ENCODE measurements around the gene RAB8A. TPM values are rescaled to one million over a fixed set of nuclear protein-coding genes. Genes with fewer than 3 reads are reported as not detected.
A peak's percentile ranks its signal among the peaks of the same experiment; 100 is the strongest.

The RAB8A gene
- total RNA-seq, 2 donors from 2014 or later = 127 to 145 TPM

DNA sequence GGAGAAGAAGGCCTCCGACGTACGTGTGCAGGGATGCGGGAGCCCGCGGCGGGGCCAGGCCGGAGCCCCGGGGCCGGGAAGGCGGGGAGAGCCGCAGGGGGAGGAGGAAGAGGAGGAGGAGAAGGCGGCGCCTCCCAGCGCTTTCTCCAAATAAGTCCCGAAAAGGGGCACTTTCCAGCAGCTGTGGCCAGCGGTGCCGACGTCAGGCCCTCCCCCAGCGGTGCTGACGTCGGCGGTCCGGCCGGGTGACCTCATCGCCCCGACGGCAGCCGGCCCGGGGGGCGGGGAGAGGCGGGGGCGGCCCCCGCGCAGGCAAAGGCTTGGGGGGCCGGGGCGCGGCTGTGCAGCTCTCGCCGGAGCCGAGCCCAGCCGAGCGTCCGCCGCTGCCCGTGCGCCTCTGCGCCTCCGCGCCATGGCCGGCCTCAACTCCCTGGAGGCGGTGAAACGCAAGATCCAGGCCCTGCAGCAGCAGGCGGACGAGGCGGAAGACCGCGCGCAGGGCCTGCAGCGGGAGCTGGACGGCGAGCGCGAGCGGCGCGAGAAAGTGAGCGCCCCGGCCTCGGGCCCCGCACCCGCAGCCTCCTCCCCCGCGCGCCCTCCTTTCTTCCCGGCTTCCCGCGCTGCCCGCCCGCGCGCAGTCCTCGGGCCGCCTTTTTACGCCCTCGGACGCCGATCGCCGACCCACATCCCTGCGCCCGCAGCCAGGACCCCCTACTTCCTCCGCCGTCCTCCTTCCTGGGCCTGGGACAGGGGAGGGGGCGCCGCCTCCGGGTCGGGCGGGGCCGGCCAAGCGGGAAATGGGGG lies 35.3 kb upstream of the RAB8A start, which contains the start of gene TPM4:
TPM4 (plus strand) TSS at position 342 of the 804 bp plus-strand sequence; CDS start at position 413, 71 bp downstream.
- intact Hi-C loops (cut with DNase I) = no loop called here
- Histone ChIP-seq H3K36me3 (peaks cover 7% of the 10 kb centered on the region), H3K27ac (peak within 1 kb of the TSS; percentile 100), H3K9ac (ENCODE audit: low read depth in 2 of 2, low read length in 2 of 2) (peak within 1 kb of the TSS; percentile 98 to 100), H3K4me3 (peak within 1 kb of the TSS; percentile 92), H3K9me3 (no peaks in the 10 kb centered on the region), H3K27me3 (no peaks in the 10 kb centered on the region), H3K4me1 (peaks cover 26% of the 10 kb centered on the region)
- peak; percentile 91 for DNase-seq
- TF ChIP-seq, protein P1, sequence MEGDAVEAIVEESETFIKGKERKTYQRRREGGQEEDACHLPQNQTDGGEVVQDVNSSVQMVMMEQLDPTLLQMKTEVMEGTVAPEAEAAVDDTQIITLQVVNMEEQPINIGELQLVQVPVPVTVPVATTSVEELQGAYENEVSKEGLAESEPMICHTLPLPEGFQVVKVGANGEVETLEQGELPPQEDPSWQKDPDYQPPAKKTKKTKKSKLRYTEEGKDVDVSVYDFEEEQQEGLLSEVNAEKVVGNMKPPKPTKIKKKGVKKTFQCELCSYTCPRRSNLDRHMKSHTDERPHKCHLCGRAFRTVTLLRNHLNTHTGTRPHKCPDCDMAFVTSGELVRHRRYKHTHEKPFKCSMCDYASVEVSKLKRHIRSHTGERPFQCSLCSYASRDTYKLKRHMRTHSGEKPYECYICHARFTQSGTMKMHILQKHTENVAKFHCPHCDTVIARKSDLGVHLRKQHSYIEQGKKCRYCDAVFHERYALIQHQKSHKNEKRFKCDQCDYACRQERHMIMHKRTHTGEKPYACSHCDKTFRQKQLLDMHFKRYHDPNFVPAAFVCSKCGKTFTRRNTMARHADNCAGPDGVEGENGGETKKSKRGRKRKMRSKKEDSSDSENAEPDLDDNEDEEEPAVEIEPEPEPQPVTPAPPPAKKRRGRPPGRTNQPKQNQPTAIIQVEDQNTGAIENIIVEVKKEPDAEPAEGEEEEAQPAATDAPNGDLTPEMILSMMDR (IDR thresholded peaks at IDR 0.05) = no peak

DNA sequence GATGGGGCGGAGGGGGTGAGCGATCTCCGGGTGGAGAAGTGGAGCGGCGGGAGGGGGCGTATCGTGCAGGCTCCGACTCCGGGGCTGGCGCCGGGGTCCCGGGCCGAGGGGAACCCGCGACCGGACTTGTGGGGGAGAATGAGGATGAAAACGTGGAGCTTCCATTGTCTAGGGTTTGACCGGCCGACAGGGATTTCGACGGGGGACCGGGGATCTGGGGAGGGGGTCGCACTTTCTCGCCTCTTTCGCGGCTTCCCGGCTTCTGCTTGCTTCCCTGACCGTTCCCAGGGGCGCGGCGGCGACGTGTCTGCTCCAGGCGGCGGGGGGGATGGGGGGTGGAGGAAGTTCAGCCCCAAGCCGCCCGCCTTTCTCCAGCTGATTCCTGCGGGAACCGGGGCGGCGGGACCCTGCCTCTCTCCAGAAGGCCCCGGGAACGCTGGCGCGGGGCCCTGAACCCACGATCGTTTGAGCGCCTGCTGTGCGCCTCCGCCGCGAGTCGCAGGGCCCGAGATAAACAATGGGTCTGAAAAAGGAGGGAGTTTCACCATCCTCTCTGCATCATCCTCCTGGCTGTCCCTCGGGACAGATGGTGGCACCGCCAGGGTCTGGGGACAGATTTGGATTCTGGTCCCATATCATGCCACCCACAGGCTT lies 34.6 kb upstream of the RAB8A start:
- H3K27me3 ChIP-seq = no peaks in the 10 kb centered on the region
- H3K4me3 ChIP-seq = peak overlapping the region; percentile 92
- intact Hi-C loops (cut with DNase I) = no loop called here
- H3K4me1 ChIP-seq = peaks cover 19% of the 10 kb centered on the region
- H3K9me3 ChIP-seq = no peaks in the 10 kb centered on the region
- H3K27ac ChIP-seq = peak overlapping the region; percentile 100
- TF ChIP-seq, protein P1 (IDR thresholded peaks at IDR 0.05) = no peak
- peak overlapping the region; percentile 98 to 100 for H3K9ac ChIP-seq (ENCODE audit: low read depth in 2 of 2, low read length in 2 of 2)
- peak; percentile 78 for DNase-seq
- peaks cover 14% of the 10 kb centered on the region for H3K36me3 ChIP-seq

DNA sequence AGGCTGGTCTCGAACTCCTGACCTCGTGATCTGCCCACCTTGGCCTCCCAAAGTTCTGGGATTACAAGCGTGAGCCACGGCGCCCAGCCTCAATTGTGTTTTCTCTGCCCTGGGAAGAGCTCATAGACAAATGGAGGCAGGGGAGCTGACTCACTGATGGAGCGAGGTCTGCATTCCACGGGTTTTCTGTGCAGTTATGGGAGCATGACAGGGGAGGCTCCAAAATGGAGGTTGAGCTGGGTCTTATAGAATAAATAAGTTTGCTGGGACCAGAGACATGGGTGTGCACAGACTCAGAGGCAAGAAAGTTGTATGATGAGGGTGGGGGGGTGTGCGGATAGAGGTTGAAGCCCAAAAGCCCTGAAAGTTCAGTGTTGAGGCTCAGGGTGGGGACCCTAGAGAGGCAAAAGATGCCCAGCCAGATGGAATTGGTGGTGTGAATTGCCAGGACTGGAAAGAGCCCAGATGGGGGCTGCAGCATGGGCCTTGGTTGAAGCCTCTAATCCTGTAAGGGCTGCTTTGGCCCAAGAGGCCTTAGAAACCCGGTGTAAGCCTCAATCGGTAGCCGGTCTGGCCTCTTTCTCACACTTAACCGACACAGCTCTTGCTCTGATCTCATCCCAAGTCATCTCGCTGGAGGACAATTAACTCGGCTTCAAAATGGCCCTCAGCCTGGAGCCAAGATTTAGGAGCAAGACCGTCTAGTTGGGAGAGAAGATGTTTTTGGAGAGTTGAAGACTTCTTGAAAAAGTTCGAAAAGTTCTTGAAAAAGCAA lies 33.5 kb upstream of the RAB8A start:
- Histone ChIP-seq H3K9ac (ENCODE audit: low read depth in 2 of 2, low read length in 2 of 2) (peak overlapping the region; percentile 98 to 100), H3K9me3 (no peaks in the 10 kb centered on the region), H3K36me3 (peaks cover 22% of the 10 kb centered on the region), H3K4me1 (peaks cover 17% of the 10 kb centered on the region), H3K27me3 (no peaks in the 10 kb centered on the region), H3K27ac (peak overlapping the region; percentile 100), H3K4me3 (peak overlapping the region; percentile 92)
- intact Hi-C loops (cut with DNase I) = no loop called here
- TF ChIP-seq, protein P1 (IDR thresholded peaks at IDR 0.05) = no peak
- no peak for DNase-seq

- Histone ChIP-seq H3K9me3 (no peaks in the 10 kb centered on the region), H3K27me3 (no peaks in the 10 kb centered on the region), H3K4me3 (peak overlapping the region; percentile 92), H3K27ac (peak overlapping the region; percentile 100), H3K4me1 (peaks cover 17% of the 10 kb centered on the region), H3K9ac (ENCODE audit: low read depth in 2 of 2, low read length in 2 of 2) (peak overlapping the region; percentile 98 to 100), H3K36me3 (peaks cover 28% of the 10 kb centered on the region)
- peak; percentile 80 for DNase-seq
- intact Hi-C loops (cut with DNase I) = no loop called here
- TF ChIP-seq, protein P1 (IDR thresholded peaks at IDR 0.05) = no peak
Measured at GRCh38 chr19:16078759-16079707, 32.7 kb upstream of the RAB8A start.
